HEK293T (cell line): Measurements from ENCODE around the gene SIRPA.

Experiments
- ARNT ChIP-seq: fragments of 450-650 bp; IDR thresholded peaks from 2 replicates; pipeline ENCODE4 v1.6.1; 2017; ENCODE audit warnings: mild to moderate bottlenecking
- CTBP1 ChIP-seq: fragments of 450-650 bp; IDR thresholded peaks from 2 replicates; pipeline ENCODE4 v1.6.1; 2016; ENCODE audit warnings: borderline replicate concordance
- ELF4 ChIP-seq: fragments of 450-650 bp; IDR thresholded peaks from 2 replicates; pipeline ENCODE4 v1.6.1; 2017; ENCODE audit warnings: antibody characterized with exemption
- FOXM1 ChIP-seq: fragments of 450-650 bp; IDR thresholded peaks from 2 replicates; pipeline ENCODE4 v1.6.1; 2017; ENCODE audit warnings: mild to moderate bottlenecking, borderline replicate concordance
- L3MBTL2 ChIP-seq: fragments of 450-650 bp; conservative IDR thresholded peaks from 2 replicates; pipeline ENCODE4 v1.6.1; 2016; ENCODE audit warnings: mild to moderate bottlenecking
- NFRKB ChIP-seq: fragments of 450-650 bp; IDR thresholded peaks from 2 replicates; pipeline ENCODE4 v1.6.1; 2016; ENCODE audit warnings: mild to moderate bottlenecking, moderate library complexity
- SP1 ChIP-seq: fragments of 450-650 bp; IDR thresholded peaks from 2 replicates; pipeline ENCODE4 v1.6.1; 2017
- TARDBP ChIP-seq: fragments of 450-650 bp; IDR thresholded peaks from 2 replicates; pipeline ENCODE4 v1.6.1; 2016
- ZNF384 ChIP-seq: fragments of 450-650 bp; IDR thresholded peaks from 2 replicates; pipeline ENCODE4 v1.6.1; 2016
- TF ChIP-seq, protein P1 (sequence below): fragments of 450-650 bp; IDR thresholded peaks from 2 replicates; pipeline ENCODE4 v1.6.1; 2016

- no peak for TF ChIP-seq CTBP1
- TF ChIP-seq ARNT, result no peak
- no peak for TF ChIP-seq ZNF384
- no peak for TF ChIP-seq FOXM1
- TF ChIP-seq TARDBP, result no peak
- no peak for TF ChIP-seq L3MBTL2
- no peak for TF ChIP-seq NFRKB
- TF ChIP-seq, protein P1, sequence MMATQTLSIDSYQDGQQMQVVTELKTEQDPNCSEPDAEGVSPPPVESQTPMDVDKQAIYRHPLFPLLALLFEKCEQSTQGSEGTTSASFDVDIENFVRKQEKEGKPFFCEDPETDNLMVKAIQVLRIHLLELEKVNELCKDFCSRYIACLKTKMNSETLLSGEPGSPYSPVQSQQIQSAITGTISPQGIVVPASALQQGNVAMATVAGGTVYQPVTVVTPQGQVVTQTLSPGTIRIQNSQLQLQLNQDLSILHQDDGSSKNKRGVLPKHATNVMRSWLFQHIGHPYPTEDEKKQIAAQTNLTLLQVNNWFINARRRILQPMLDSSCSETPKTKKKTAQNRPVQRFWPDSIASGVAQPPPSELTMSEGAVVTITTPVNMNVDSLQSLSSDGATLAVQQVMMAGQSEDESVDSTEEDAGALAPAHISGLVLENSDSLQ, result no peak
- TF ChIP-seq SP1, result no peak
- no peak for TF ChIP-seq ELF4
Measured at GRCh38 chr20:1937316-1937976, 42.2 kb downstream of the SIRPA start.
